Suprapubic skin (tissue), 4 donors: ENCODE measurements around the gene ARAP2. TPM values are rescaled to one million over a fixed set of nuclear protein-coding genes. Genes with fewer than 3 reads are reported as not detected.

ENCODE experiments used
- DNase-seq, 2 donors: peaks; one replicate each; pipeline ENCODE4 v3.0.0-alpha.2; 2019; ENCODE audit warnings: low spot score in 2 of 2
- H3K27ac ChIP-seq: fragments of 200-600 bp; sonication (generic); one replicate; pipeline ENCODE4 v1.5.1; 2019
- H3K27me3 ChIP-seq: fragments of 200-600 bp; sonication (generic); one replicate; pipeline ENCODE4 v1.5.1; 2019
- H3K36me3 ChIP-seq: fragments of 200-600 bp; sonication (generic); one replicate; pipeline ENCODE4 v1.5.1; 2019
- H3K4me1 ChIP-seq: fragments of 200-600 bp; sonication (generic); one replicate; pipeline ENCODE4 v1.5.1; 2019
- H3K4me3 ChIP-seq: fragments of 200-600 bp; sonication (generic); one replicate; pipeline ENCODE4 v1.5.1; 2019; ENCODE audit warnings: mild to moderate bottlenecking
- H3K9me3 ChIP-seq: fragments of 200-600 bp; sonication (generic); one replicate; pipeline ENCODE4 v1.5.1; 2019
- CTCF ChIP-seq, 2 donors: fragments of 200-600 bp in 1 of 2; fragments of 450-650 bp in 1 of 2; sonication (generic) in 1 of 2; IDR thresholded peaks; one replicate each; pipeline ENCODE4 v1.5.1; 2016 to 2019; ENCODE audit warnings: antibody characterized with exemption in 2 of 2, mild to moderate bottlenecking in 1 of 2, moderate library complexity in 1 of 2
- EP300 ChIP-seq: sonication (generic); formaldehyde crosslinking; IDR thresholded peaks from one replicate; pipeline ENCODE4 v1.6.1; 2017; ENCODE audit warnings: antibody characterized with exemption
- POLR2A ChIP-seq, 2 donors: fragments of 450-650 bp; IDR thresholded peaks; one replicate each; pipeline ENCODE4 v1.6.1; 2017; ENCODE audit warnings: antibody characterized with exemption in 2 of 2, mild to moderate bottlenecking in 2 of 2, moderate library complexity in 2 of 2
- POLR2AphosphoS5 ChIP-seq, 3 donors: sonication (generic); formaldehyde crosslinking; IDR thresholded peaks; one replicate each; pipeline ENCODE4 v1.6.1; 2017; ENCODE audit warnings: antibody characterized with exemption in 3 of 3
- WGBS: methylation state at CpG from one replicate; pipeline ENCODE4 v1.1.5; 2018; 5-methylcytosine and 5-hydroxymethylcytosine counted together
- total RNA-seq, 4 donors: library from RNA; depleted of rRNA; stranded (reverse); fragments of >200 nt; gene quantifications; one replicate each; pipeline ENCODE4 v1.1.0, GENCODE V29; 2016

ARAP2 gene
- total RNA-seq, 4 donors from 2014 or later, result 88.2 to 203 (median 117) TPM

- H3K4me3 ChIP-seq, result no peak overlapping the region
- TF ChIP-seq POLR2A (IDR thresholded peaks at IDR 0.05), result no peak
- no peak for TF ChIP-seq POLR2AphosphoS5 (IDR thresholded peaks at IDR 0.05)
- no peak for TF ChIP-seq CTCF (IDR thresholded peaks at IDR 0.05)
- no peak for TF ChIP-seq EP300
- no peaks in the 10 kb centered on the region for H3K9me3 ChIP-seq
- no peak for DNase-seq
- 85% methylated on average over 4 of the region's 4 CpGs for WGBS
- H3K27me3 ChIP-seq, result no peaks in the 10 kb centered on the region
- no peaks in the 10 kb centered on the region for H3K4me1 ChIP-seq
- peaks cover 29% of the 10 kb centered on the region for H3K36me3 ChIP-seq
- no peak overlapping the region for H3K27ac ChIP-seq
These were observed 161.5 kb downstream of the ARAP2 start for GRCh38 chr4:36082817-36083216.

GRCh38 chr4:36081185-36081584 is 163.1 kb downstream of the ARAP2 start:
- no peak for DNase-seq
- WGBS, result 86% methylated on average over 3 of the region's 3 CpGs
- Histone ChIP-seq H3K27me3 (no peaks in the 10 kb centered on the region), H3K9me3 (no peaks in the 10 kb centered on the region), H3K27ac (no peak overlapping the region), H3K4me3 (no peak overlapping the region), H3K36me3 (peaks cover 29% of the 10 kb centered on the region), H3K4me1 (no peaks in the 10 kb centered on the region)
- TF ChIP-seq POLR2AphosphoS5 (IDR thresholded peaks at IDR 0.05), result no peak
- TF ChIP-seq POLR2A (IDR thresholded peaks at IDR 0.05), result no peak
- TF ChIP-seq CTCF (IDR thresholded peaks at IDR 0.05), result no peak
- no peak for TF ChIP-seq EP300

- H3K4me3 ChIP-seq, result no peak overlapping the region
- no peaks in the 10 kb centered on the region for H3K27me3 ChIP-seq
- H3K9me3 ChIP-seq, result no peaks in the 10 kb centered on the region
- no peaks in the 10 kb centered on the region for H3K4me1 ChIP-seq
- peaks cover 29% of the 10 kb centered on the region for H3K36me3 ChIP-seq
- 84% methylated on average over 2 of the region's 2 CpGs for WGBS
- no peak for DNase-seq
- H3K27ac ChIP-seq, result no peak overlapping the region
- TF ChIP-seq POLR2AphosphoS5 (IDR thresholded peaks at IDR 0.05), result no peak
- no peak for TF ChIP-seq EP300
- TF ChIP-seq CTCF (IDR thresholded peaks at IDR 0.05), result no peak
- TF ChIP-seq POLR2A (IDR thresholded peaks at IDR 0.05), result no peak
These were observed 164.6 kb downstream of the ARAP2 start for GRCh38 chr4:36079666-36080065.

GRCh38 chr4:36078319-36078718 is 166.0 kb downstream of the ARAP2 start:
- H3K9me3 ChIP-seq, result no peaks in the 10 kb centered on the region
- peaks cover 24% of the 10 kb centered on the region for H3K36me3 ChIP-seq
- H3K4me1 ChIP-seq, result no peaks in the 10 kb centered on the region
- H3K27me3 ChIP-seq, result no peaks in the 10 kb centered on the region
- 92% methylated on average over 4 of the region's 4 CpGs for WGBS
- H3K27ac ChIP-seq, result no peak overlapping the region
- H3K4me3 ChIP-seq, result no peak overlapping the region
- DNase-seq, result no peak
- TF ChIP-seq POLR2AphosphoS5 (IDR thresholded peaks at IDR 0.05), result no peak
- TF ChIP-seq POLR2A (IDR thresholded peaks at IDR 0.05), result no peak
- no peak for TF ChIP-seq EP300
- TF ChIP-seq CTCF (IDR thresholded peaks at IDR 0.05), result no peak

GRCh38 chr4:36072529-36072928 is 171.8 kb downstream of the ARAP2 start:
- peaks cover 11% of the 10 kb centered on the region for H3K36me3 ChIP-seq
- H3K9me3 ChIP-seq, result no peaks in the 10 kb centered on the region
- 83% methylated on average over 3 of the region's 3 CpGs for WGBS
- DNase-seq, result no peak
- TF ChIP-seq EP300 (no peak), POLR2AphosphoS5 (IDR thresholded peaks at IDR 0.05) (no peak), POLR2A (IDR thresholded peaks at IDR 0.05) (no peak), CTCF (IDR thresholded peaks at IDR 0.05) (no peak)
- H3K4me3 ChIP-seq, result no peak overlapping the region
- H3K27me3 ChIP-seq, result no peaks in the 10 kb centered on the region
- no peaks in the 10 kb centered on the region for H3K4me1 ChIP-seq
- H3K27ac ChIP-seq, result no peak overlapping the region
